Upper lobe of left lung (tissue), 4 donors: Measurements from ENCODE around the gene GUCA2A.

ENCODE experiments used
- POLR2AphosphoS5 ChIP-seq, 2 donors: sonication (generic); formaldehyde crosslinking; IDR thresholded peaks; one replicate each; pipeline ENCODE4 v1.5.1; 2017; ENCODE audit warnings: antibody characterized with exemption in 2 of 2
- TF ChIP-seq, protein P1 (sequence below), 6 experiments: fragments of 450-650 bp in 4 of 6; fragments of 200-600 bp in 2 of 6; sonication (generic) in 2 of 6; IDR thresholded peaks; one replicate each; pipeline ENCODE4 v1.5.1; 2016 to 2019; ENCODE audit warnings: antibody characterized with exemption in 6 of 6

DNA sequence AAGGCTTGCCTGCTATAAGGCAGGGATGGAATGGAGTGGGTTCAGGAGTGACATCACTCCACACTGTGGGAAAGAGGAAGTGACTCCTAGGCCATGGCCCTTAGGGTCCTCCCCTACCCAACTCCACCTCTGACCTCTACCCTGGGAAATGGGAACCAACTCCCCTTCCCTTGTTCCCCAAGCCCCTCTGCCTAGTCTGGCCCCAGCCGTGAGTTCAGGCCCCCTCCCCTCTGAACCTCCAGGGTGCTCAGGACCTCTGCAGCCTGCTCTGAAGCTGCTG lies 3.8 kb upstream of the GUCA2A start:
- no peak for TF ChIP-seq POLR2AphosphoS5 (IDR thresholded peaks at IDR 0.05)
- TF ChIP-seq, protein P1, sequence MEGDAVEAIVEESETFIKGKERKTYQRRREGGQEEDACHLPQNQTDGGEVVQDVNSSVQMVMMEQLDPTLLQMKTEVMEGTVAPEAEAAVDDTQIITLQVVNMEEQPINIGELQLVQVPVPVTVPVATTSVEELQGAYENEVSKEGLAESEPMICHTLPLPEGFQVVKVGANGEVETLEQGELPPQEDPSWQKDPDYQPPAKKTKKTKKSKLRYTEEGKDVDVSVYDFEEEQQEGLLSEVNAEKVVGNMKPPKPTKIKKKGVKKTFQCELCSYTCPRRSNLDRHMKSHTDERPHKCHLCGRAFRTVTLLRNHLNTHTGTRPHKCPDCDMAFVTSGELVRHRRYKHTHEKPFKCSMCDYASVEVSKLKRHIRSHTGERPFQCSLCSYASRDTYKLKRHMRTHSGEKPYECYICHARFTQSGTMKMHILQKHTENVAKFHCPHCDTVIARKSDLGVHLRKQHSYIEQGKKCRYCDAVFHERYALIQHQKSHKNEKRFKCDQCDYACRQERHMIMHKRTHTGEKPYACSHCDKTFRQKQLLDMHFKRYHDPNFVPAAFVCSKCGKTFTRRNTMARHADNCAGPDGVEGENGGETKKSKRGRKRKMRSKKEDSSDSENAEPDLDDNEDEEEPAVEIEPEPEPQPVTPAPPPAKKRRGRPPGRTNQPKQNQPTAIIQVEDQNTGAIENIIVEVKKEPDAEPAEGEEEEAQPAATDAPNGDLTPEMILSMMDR (IDR thresholded peaks at IDR 0.05) = no peak
